Fibroblast of villous mesenchyme (primary cell): ENCODE data around the gene RETREG2. TPM values are rescaled to one million over a fixed set of nuclear protein-coding genes. Genes with fewer than 3 reads are reported as not detected.

Source experiments
- DNase-seq: peaks from one replicate; pipeline ENCODE4 v3.0.0-alpha.2; 2010; ENCODE audit warnings: low read depth
- H3K4me3 ChIP-seq: 2 replicates; pipeline ENCODE4 v1.5.1; 2011; ENCODE audit warnings: low read depth, mild to moderate bottlenecking, low read length
- CTCF ChIP-seq: IDR thresholded peaks from 2 replicates; pipeline ENCODE4 v1.5.1; 2012; ENCODE audit warnings: low read depth, mild to moderate bottlenecking, low read length; ENCODE audit not compliant: insufficient read depth
- total RNA-seq: library from RNA; depleted of rRNA; stranded (reverse); fragments of >200 nt; gene quantifications from 2 replicates; pipeline ENCODE4 v1.2.3, GENCODE V29; 2012

RETREG2 gene
- total RNA-seq, 1 donor = 57.4 TPM

- TF ChIP-seq CTCF = no peak
- DNase-seq = no peak
- no peak overlapping the region for H3K4me3 ChIP-seq
Measured at GRCh38 chr2:219220652-219221402, 42.8 kb downstream of the RETREG2 start.

- no peak overlapping the region for H3K4me3 ChIP-seq
- DNase-seq = no peak
- TF ChIP-seq CTCF = no peak
Measured at GRCh38 chr2:219221957-219222518, 44.0 kb downstream of the RETREG2 start.

GRCh38 chr2:219223831-219224610, 45.9 kb downstream of the RETREG2 start:
- no peak for TF ChIP-seq CTCF
- H3K4me3 ChIP-seq = no peak overlapping the region
- DNase-seq = no peak

- H3K4me3 ChIP-seq = no peak overlapping the region
- DNase-seq = no peak
- no peak for TF ChIP-seq CTCF
Measured at GRCh38 chr2:219225350-219225749, 47.3 kb downstream of the RETREG2 start.

- H3K4me3 ChIP-seq = peak overlapping the region; percentile 76
- DNase-seq = peak; percentile 7
- no peak for TF ChIP-seq CTCF
Measured at GRCh38 chr2:219228041-219228910, 50.2 kb downstream of the RETREG2 start.

- peak overlapping the region; percentile 76 for H3K4me3 ChIP-seq
- no peak for DNase-seq
- no peak for TF ChIP-seq CTCF
Measured at GRCh38 chr2:219228911-219229304, 50.8 kb downstream of the RETREG2 start.
